GM23338 (cell line): ENCODE data around the gene PRDM2. TPM values are rescaled to one million over a fixed set of nuclear protein-coding genes. Genes with fewer than 3 reads are reported as not detected.

Experiments used
- ATAC-seq: fragments of 200-7000 bp; cut with Tn5 transposase; 3 replicates; pipeline ENCODE4 v1.9.1; 2020
- DNase-seq: peaks from one replicate; pipeline ENCODE4 v3.0.0-alpha.2; 2015; ENCODE audit warnings: low spot score
- H2AFZ ChIP-seq: fragments of 200-600 bp; sonication (generic); 2 replicates; pipeline ENCODE4 v1.8.0; 2016; ENCODE audit warnings: antibody characterized with exemption, mild to moderate bottlenecking, moderate library complexity
- H3F3A ChIP-seq: fragments of 200-600 bp; sonication (generic); replicated peaks from 2 replicates; pipeline ENCODE4 v1.8.0; 2017; ENCODE audit warnings: antibody characterized with exemption, mixed run types, low read depth
- H3K27ac ChIP-seq: fragments of 200-600 bp; sonication (generic); 2 replicates; pipeline ENCODE4 v1.6.1; 2016; ENCODE audit warnings: low read depth
- H3K27me3 ChIP-seq: fragments of 200-600 bp; sonication (generic); 2 replicates; pipeline ENCODE4 v1.8.0; 2016; ENCODE audit warnings: mild to moderate bottlenecking, mixed run types, moderate library complexity; ENCODE audit not compliant: insufficient read depth
- H3K36me3 ChIP-seq: fragments of 200-600 bp; sonication (generic); 2 replicates; pipeline ENCODE4 v1.8.0; 2016; ENCODE audit warnings: mild to moderate bottlenecking; ENCODE audit not compliant: insufficient read depth
- H3K4me1 ChIP-seq: fragments of 200-600 bp; sonication (generic); 2 replicates; pipeline ENCODE4 v1.8.0; 2016; ENCODE audit warnings: mild to moderate bottlenecking, moderate library complexity; ENCODE audit not compliant: insufficient read depth
- H3K4me2 ChIP-seq: fragments of 200-600 bp; sonication (generic); 2 replicates; pipeline ENCODE4 v1.7.1; 2017; ENCODE audit warnings: mixed run types
- H3K4me3 ChIP-seq: fragments of 200-600 bp; sonication (generic); 2 replicates; pipeline ENCODE4 v1.6.1; 2016; ENCODE audit warnings: mixed run types
- H3K79me2 ChIP-seq: fragments of 200-600 bp; sonication (generic); replicated peaks from 2 replicates; pipeline ENCODE4 v1.8.0; 2017; ENCODE audit warnings: mild to moderate bottlenecking; ENCODE audit not compliant: insufficient read depth
- H3K9me2 ChIP-seq: fragments of 200-600 bp; sonication (generic); 2 replicates; pipeline ENCODE4 v1.8.0; 2017; ENCODE audit not compliant: insufficient read depth
- H4K20me1 ChIP-seq: fragments of 200-600 bp; sonication (generic); replicated peaks from 2 replicates; pipeline ENCODE4 v1.8.0; 2017; ENCODE audit warnings: mild to moderate bottlenecking; ENCODE audit not compliant: insufficient read depth
- H3K27ac Mint-ChIP-seq: 2 replicates; pipeline ENCODE4 v1.8.0; 2020; ENCODE audit warnings: inconsistent platforms, mild to moderate bottlenecking, moderate library complexity, mixed read lengths
- H3K27me3 Mint-ChIP-seq: 3 replicates; pipeline ENCODE4 v1.8.0; 2022; ENCODE audit warnings: low read depth, mild to moderate bottlenecking, moderate library complexity, mixed read lengths, inconsistent platforms; ENCODE audit not compliant: insufficient read depth, poor library complexity
- H3K36me3 Mint-ChIP-seq: 3 replicates; pipeline ENCODE4 v1.8.0; 2021; ENCODE audit warnings: low read depth, mild to moderate bottlenecking, inconsistent platforms, moderate library complexity, mixed read lengths
- H3K4me1 Mint-ChIP-seq: 3 replicates; pipeline ENCODE4 v1.8.0; 2020; ENCODE audit warnings: mild to moderate bottlenecking, inconsistent platforms, mixed read lengths
- H3K4me3 Mint-ChIP-seq: 3 replicates; pipeline ENCODE4 v1.8.0; 2021; ENCODE audit warnings: moderate library complexity, mild to moderate bottlenecking, inconsistent platforms, mixed read lengths
- H3K9me3 Mint-ChIP-seq: 3 replicates; pipeline ENCODE4 v1.8.0; 2020; ENCODE audit warnings: moderate library complexity, mild to moderate bottlenecking, inconsistent platforms, mixed read lengths
- CREB1 ChIP-seq: fragments of 250-450 bp; sonication (Bioruptor Pico); IDR thresholded peaks from 2 replicates; pipeline ENCODE4 v1.5.0; 2020; ENCODE audit warnings: low read depth, mild to moderate bottlenecking, moderate library complexity
- CTCF ChIP-seq, 2 experiments: fragments of 200-600 bp in 1 of 2; sonication (generic) in 1 of 2; conservative IDR thresholded peaks; 2 replicates each; pipeline versions ENCODE4 v1.5.1 to v1.6.1; 2016 to 2017; ENCODE audit warnings: antibody characterized with exemption in 2 of 2, low read depth in 2 of 2, mild to moderate bottlenecking in 2 of 2, moderate library complexity in 1 of 2
- ETS1 ChIP-seq: IDR thresholded peaks from 2 replicates; pipeline ENCODE4 v1.6.1; 2016; ENCODE audit warnings: antibody characterized with exemption
- EZH2 ChIP-seq: fragments of 200-600 bp; sonication (generic); IDR thresholded peaks from one replicate; pipeline ENCODE4 v1.8.0; 2017; ENCODE audit warnings: antibody characterized with exemption, mild to moderate bottlenecking, low read depth; ENCODE audit not compliant: unreplicated experiment
- EZH2phosphoT487 ChIP-seq: fragments of 200-600 bp; sonication (generic); IDR thresholded peaks from one replicate; pipeline ENCODE4 v1.8.1; 2018; ENCODE audit warnings: antibody characterized with exemption; ENCODE audit not compliant: unreplicated experiment
- JUNB ChIP-seq: IDR thresholded peaks from one replicate; pipeline ENCODE4 v1.6.1; 2016; ENCODE audit warnings: antibody characterized with exemption; ENCODE audit not compliant: unreplicated experiment
- NANOG ChIP-seq: IDR thresholded peaks from 2 replicates; pipeline ENCODE4 v1.6.1; 2016; ENCODE audit warnings: antibody characterized with exemption, borderline replicate concordance
- POLR2AphosphoS5 ChIP-seq: IDR thresholded peaks from 2 replicates; pipeline ENCODE4 v1.6.1; 2016; ENCODE audit warnings: antibody characterized with exemption, low read depth
- REST ChIP-seq: IDR thresholded peaks from one replicate; pipeline ENCODE4 v1.6.1; 2018; ENCODE audit warnings: antibody characterized with exemption; ENCODE audit not compliant: unreplicated experiment
- ZNF114 ChIP-seq: fragments of 250-450 bp; sonication (Bioruptor Pico); IDR thresholded peaks from 2 replicates; pipeline ENCODE4 v1.5.0; 2020; ENCODE audit warnings: mild to moderate bottlenecking, moderate library complexity
- ZNF331 ChIP-seq: fragments of 250-450 bp; sonication (Bioruptor Pico); IDR thresholded peaks from 2 replicates; pipeline ENCODE4 v1.5.0; 2020; ENCODE audit warnings: low read depth, mild to moderate bottlenecking, moderate library complexity
- ZNF462 ChIP-seq: fragments of 250-450 bp; sonication (Bioruptor Pico); IDR thresholded peaks from 2 replicates; pipeline ENCODE4 v1.5.0; 2020; ENCODE audit warnings: mild to moderate bottlenecking, moderate library complexity
- polyA plus RNA-seq: library from polyadenylated mRNA; unstranded; fragments of >200 nt; fragmentation: Nextera tagmentation; extraction: Ambion mirVana; gene quantifications from 2 replicates; pipeline ENCODE4 v1.2.1, GENCODE V29; 2016
- total RNA-seq: library from RNA; depleted of rRNA; stranded (reverse); fragments of >200 nt; shearing (Covaris generic); gene quantifications from 2 replicates; pipeline ENCODE4 v1.2.3, GENCODE V29; 2014

PRDM2 gene
- total and polyA plus RNA-seq, 2 experiments from 2014 or later, result 11.6 to 28.3 TPM

- TF ChIP-seq NANOG (no peak), REST (no peak), CTCF (conservative IDR thresholded peaks at IDR 0.05; ENCODE audit: low read depth in 2 of 2) (no peak), ZNF331 (CRISPR knock-in tag) (no peak), ETS1 (no peak)
These were observed 48.7 kb upstream of the PRDM2 start (continued) for GRCh38 chr1:13651279-13651678.

GRCh38 chr1:13652238-13652637 lies 47.8 kb upstream of the PRDM2 start:
- peaks cover 19% of the 10 kb centered on the region for H3K9me3 Mint-ChIP-seq
- TF ChIP-seq EZH2 (no peak), EZH2phosphoT487 (no peak), CREB1 (CRISPR knock-in tag) (no peak), POLR2AphosphoS5 (no peak), ZNF114 (CRISPR knock-in tag) (no peak), ZNF462 (CRISPR knock-in tag) (no peak), JUNB (no peak)

More at GRCh38 chr1:13652238-13652637, 47.8 kb upstream of the PRDM2 start:
- no peak for ATAC-seq
- DNase-seq, result no peak
- no peaks in the 10 kb centered on the region for H3K9me2 ChIP-seq
- no peak overlapping the region for H3K27ac Mint-ChIP-seq
- H3K27me3 Mint-ChIP-seq, result no peaks in the 10 kb centered on the region
- H3K36me3 Mint-ChIP-seq, result peaks cover 5% of the 10 kb centered on the region; the same call in 2 of the 3 replicates
- H4K20me1 ChIP-seq, result no peaks in the 10 kb centered on the region
- no peaks in the 10 kb centered on the region for H3K4me1 Mint-ChIP-seq
- no peaks in the 10 kb centered on the region for H3K79me2 ChIP-seq
- H3K27ac ChIP-seq, result no peak overlapping the region
- no peak overlapping the region for H3K4me3 Mint-ChIP-seq
- H3K4me3 ChIP-seq, result no peak overlapping the region
- H3F3A ChIP-seq, result no peaks in the 10 kb centered on the region
- no peaks in the 10 kb centered on the region; the same call in 1 of the 2 replicates for H3K36me3 ChIP-seq
- no peak overlapping the region for H3K4me2 ChIP-seq
- no peaks in the 10 kb centered on the region for H3K27me3 ChIP-seq
- no peaks in the 10 kb centered on the region for H3K4me1 ChIP-seq
- H2AFZ ChIP-seq, result no peak overlapping the region
